Body of pancreas (tissue), 4 donors: Measurements from ENCODE around the gene RSPO1.

ENCODE experiments used
- CTCF ChIP-seq, 7 experiments: fragments of 450-650 bp in 4 of 7; fragments of 200-600 bp in 3 of 7; sonication (generic) in 3 of 7; IDR thresholded peaks; one replicate each; pipeline ENCODE4 v1.5.1; 2016 to 2019; ENCODE audit warnings: antibody characterized with exemption in 7 of 7
- POLR2A ChIP-seq, 3 donors: fragments of 450-650 bp; IDR thresholded peaks; one replicate each; pipeline ENCODE4 v1.6.1; 2016; ENCODE audit warnings: antibody characterized with exemption in 3 of 3, mild to moderate bottlenecking in 2 of 3

- TF ChIP-seq CTCF (IDR thresholded peaks at IDR 0.05): no peak
- TF ChIP-seq POLR2A (IDR thresholded peaks at IDR 0.05): no peak
These were observed 28.8 kb downstream of the RSPO1 start for GRCh38 chr1:37605806-37606474.
